HUES6 (cell line): ENCODE measurements around the gene GSTA3.
"Not testable (repeated sequence)": the region's sequence is repeated elsewhere in the genome, so short reads cannot be mapped to it uniquely, and the experiment has no call there.

Experiments used
- H3K27ac ChIP-seq: 2 replicates; pipeline ENCODE4 v1.7.0; 2013; ENCODE audit warnings: low read depth, mild to moderate bottlenecking, low read length, inconsistent platforms
- H3K27me3 ChIP-seq: 2 replicates; pipeline ENCODE4 v1.6.1; 2013; ENCODE audit warnings: low read length; ENCODE audit not compliant: control insufficient read depth, insufficient read depth
- H3K36me3 ChIP-seq: 2 replicates; pipeline ENCODE4 v1.6.1; 2013; ENCODE audit warnings: low read length; ENCODE audit not compliant: control insufficient read depth, insufficient read depth
- H3K4me1 ChIP-seq: 2 replicates; pipeline ENCODE4 v1.6.1; 2013; ENCODE audit warnings: low read length; ENCODE audit not compliant: control insufficient read depth, insufficient read depth
- H3K4me3 ChIP-seq: 2 replicates; pipeline ENCODE4 v1.5.1; 2013; ENCODE audit warnings: low read depth, low read length
- H3K9ac ChIP-seq: one replicate; pipeline ENCODE4 v1.6.1; 2013; ENCODE audit warnings: mild to moderate bottlenecking, low read length
- H3K9me3 ChIP-seq: 2 replicates; pipeline ENCODE4 v1.6.1; 2013; ENCODE audit warnings: low read depth, low read length; ENCODE audit not compliant: control insufficient read depth, insufficient read depth

GSTA3 gene

GRCh38 chr6:52914516-52914915, 5.0 kb upstream of the GSTA3 start:
- Histone ChIP-seq H3K4me3 (no peak overlapping the region), H3K4me1 (peaks cover 7% of the 10 kb centered on the region; the same call in 1 of the 2 replicates), H3K27me3 (no peaks in the 10 kb centered on the region), H3K36me3 (no peaks in the 10 kb centered on the region), H3K9ac (no peak overlapping the region), H3K9me3 (peaks cover 3% of the 10 kb centered on the region; the same call in 1 of the 2 replicates), H3K27ac (no peak overlapping the region)

DNA sequence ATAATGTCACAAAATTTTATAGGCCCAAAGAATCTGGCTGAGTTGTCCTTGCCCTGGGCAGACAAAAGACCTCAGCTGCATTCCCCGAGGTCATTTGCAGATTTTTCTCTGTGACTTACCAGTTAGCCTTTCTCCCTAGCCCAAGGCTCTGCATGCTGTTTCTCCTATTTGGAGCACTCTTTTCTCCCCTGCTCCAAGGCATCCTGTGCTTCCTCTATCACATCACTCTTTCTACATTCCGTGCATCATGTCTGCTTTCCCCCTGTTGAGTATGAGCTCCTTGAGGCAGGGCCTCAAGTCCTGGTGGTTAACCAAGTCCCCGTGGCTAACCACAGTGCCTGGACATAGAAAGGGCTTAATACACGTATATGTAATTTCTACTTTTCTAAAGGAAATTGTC, 593 bp upstream of the GSTA3 start:
- peaks cover 6% of the 10 kb centered on the region; the same call in 1 of the 2 replicates for H3K9me3 ChIP-seq
- H3K9ac ChIP-seq = no peak overlapping the region
- no peak overlapping the region for H3K27ac ChIP-seq
- H3K4me3 ChIP-seq = no peak overlapping the region
- peaks cover 7% of the 10 kb centered on the region; the same call in 1 of the 2 replicates for H3K4me1 ChIP-seq
- no peaks in the 10 kb centered on the region for H3K27me3 ChIP-seq
- H3K36me3 ChIP-seq = no peaks in the 10 kb centered on the region

DNA sequence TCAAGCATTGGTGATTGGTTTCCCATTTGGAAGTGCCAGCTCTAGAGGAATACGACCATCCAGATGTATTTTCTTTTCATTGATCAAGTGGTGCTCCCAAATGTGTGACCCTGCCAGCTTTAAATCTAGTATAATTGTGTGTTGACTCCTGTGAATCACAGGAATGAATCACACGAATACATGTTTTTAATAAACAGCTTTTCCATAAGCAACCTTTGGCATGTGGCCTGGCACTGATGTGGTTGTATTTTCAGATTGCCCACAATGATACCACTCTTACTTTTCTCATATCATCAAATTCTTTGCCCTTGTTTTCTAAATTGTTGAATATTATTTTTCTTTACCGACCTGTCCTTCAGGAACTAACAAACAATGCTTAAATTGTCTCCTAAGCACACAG, 367 bp downstream of the GSTA3 start:
- Histone ChIP-seq H3K27ac (no peak overlapping the region), H3K9ac (no peak overlapping the region), H3K4me3 (no peak overlapping the region), H3K4me1 (peaks cover 7% of the 10 kb centered on the region; the same call in 1 of the 2 replicates), H3K27me3 (no peaks in the 10 kb centered on the region), H3K9me3 (peaks cover 3% of the 10 kb centered on the region; the same call in 1 of the 2 replicates), H3K36me3 (no peaks in the 10 kb centered on the region)

DNA sequence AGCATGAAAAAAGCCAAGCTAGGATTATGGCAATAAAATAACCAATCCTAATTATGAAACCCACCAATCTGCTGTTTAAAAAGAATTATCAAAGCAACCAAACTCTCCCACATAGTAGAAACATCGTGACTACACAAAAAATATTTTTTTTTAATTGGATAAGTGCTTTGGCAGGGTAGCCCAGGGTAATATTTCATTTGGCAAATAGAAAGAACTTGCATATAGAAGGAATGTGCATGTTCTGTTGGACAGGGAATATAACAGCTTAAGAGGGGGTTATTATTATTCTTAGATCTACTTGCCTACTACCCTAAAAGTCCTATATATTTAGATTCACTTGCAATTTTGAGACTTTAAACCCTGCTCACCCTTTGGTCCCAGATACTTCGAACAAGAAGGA, 972 bp downstream of the GSTA3 start:
- Histone ChIP-seq H3K4me1 (peaks cover 7% of the 10 kb centered on the region; the same call in 1 of the 2 replicates), H3K9ac (no peak overlapping the region), H3K27me3 (no peaks in the 10 kb centered on the region), H3K4me3 (no peak overlapping the region), H3K36me3 (no peaks in the 10 kb centered on the region), H3K27ac (no peak overlapping the region), H3K9me3 (peaks cover 3% of the 10 kb centered on the region; the same call in 1 of the 2 replicates)

DNA sequence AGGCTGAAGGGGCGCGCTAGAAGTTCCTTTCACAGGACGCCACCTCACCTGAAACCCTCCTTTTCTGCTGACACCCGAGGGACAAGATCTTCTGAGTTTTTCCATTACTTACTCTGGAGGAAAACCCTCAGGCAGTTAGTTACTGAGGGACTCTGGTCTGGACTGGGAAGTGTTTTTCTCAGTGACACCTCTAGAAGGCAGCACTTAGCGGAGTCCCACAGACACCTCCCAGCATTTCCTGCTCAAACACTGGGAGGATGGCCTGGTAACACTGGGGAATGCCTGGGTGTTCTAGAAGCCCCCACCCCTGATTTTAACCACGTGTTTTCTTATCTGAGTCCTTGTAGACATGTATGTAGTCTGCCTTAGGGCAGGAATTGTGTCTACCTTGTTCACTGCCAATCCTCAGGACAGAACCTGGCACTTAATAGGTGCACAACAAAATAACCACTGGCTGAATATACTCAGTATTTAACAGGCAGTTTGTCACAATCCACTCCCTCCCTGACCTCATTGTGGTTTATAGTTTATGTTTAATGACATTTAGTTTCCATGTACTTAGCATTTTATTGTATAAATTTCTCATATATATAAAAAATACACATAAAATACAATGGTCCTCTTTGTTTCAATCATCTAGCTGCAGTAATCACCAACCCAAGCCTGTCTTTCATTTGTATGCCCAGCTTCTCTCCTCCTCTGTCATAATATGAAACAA, 4.8 kb downstream of the GSTA3 start:
- Histone ChIP-seq H3K4me1 (peaks cover 4% of the 10 kb centered on the region; the same call in 1 of the 2 replicates), H3K4me3 (no peak overlapping the region), H3K9ac (no peak overlapping the region), H3K27ac (no peak overlapping the region), H3K36me3 (no peaks in the 10 kb centered on the region), H3K27me3 (no peaks in the 10 kb centered on the region), H3K9me3 (peaks cover 3% of the 10 kb centered on the region; the same call in 1 of the 2 replicates)

- no peaks in the 10 kb centered on the region for H3K27me3 ChIP-seq
- H3K36me3 ChIP-seq = no peaks in the 10 kb centered on the region
- H3K4me1 ChIP-seq = no peaks in the 10 kb centered on the region
- no peak overlapping the region for H3K4me3 ChIP-seq
- H3K27ac ChIP-seq = no peak overlapping the region
- peaks cover 4% of the 10 kb centered on the region; the same call in 1 of the 2 replicates for H3K9me3 ChIP-seq
- H3K9ac ChIP-seq = no peak overlapping the region
Measured at GRCh38 chr6:52900536-52900935, 9.0 kb downstream of the GSTA3 start.

- H3K27me3 ChIP-seq, H3K9me3 ChIP-seq, H3K4me1 ChIP-seq, H3K4me3 ChIP-seq, H3K36me3 ChIP-seq, H3K9ac ChIP-seq, H3K27ac ChIP-seq: not testable (repeated sequence)
Measured at GRCh38 chr6:52895790-52896189, 13.7 kb downstream of the GSTA3 start.

DNA sequence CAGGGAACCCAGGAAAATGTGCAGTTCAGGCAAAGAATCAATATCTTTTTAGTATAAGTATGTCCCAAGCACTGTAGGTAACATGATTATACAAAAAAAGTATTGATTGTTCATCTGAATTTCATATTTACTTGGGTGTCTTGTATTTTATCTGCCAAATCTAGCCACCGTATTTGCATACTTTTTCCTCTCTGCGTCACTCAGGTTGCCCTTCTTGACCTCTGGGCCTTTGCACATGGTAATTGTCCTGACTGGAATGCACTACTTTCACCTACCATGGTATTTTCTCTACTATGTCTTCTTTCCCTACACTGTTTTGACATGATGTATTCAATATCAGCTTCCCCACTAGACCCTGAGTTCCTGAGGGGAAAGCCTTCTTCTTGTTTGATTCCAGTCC, 15.2 kb downstream of the GSTA3 start:
- Histone ChIP-seq H3K4me1 (no peaks in the 10 kb centered on the region), H3K27me3 (no peaks in the 10 kb centered on the region), H3K9ac (no peak overlapping the region), H3K27ac (no peak overlapping the region), H3K36me3 (no peaks in the 10 kb centered on the region), H3K4me3 (no peak overlapping the region), H3K9me3 (peaks cover 4% of the 10 kb centered on the region; the same call in 1 of the 2 replicates)

DNA sequence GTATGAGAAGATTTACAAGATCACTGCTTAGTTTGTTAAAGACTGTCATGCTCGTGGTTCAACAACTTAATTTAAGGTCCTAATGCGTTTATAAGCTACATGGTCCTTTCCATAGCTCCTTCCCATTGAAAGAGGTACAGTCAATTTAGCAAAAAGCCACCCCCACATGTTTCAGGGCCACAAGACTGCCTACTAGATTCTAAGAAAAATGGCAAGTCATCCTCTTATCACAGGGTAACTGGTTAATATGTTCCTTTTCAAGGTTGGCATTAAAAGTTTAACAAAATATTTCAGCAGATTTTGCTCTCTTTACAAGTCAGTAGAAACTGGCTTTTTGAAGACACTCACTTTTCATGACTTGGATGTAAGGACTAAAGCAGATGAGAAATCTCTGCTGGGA, 15.7 kb downstream of the GSTA3 start:
- Histone ChIP-seq H3K9me3 (peaks cover 4% of the 10 kb centered on the region; the same call in 1 of the 2 replicates), H3K27me3 (no peaks in the 10 kb centered on the region), H3K36me3 (no peaks in the 10 kb centered on the region), H3K4me1 (no peaks in the 10 kb centered on the region), H3K27ac (no peak overlapping the region), H3K9ac (no peak overlapping the region), H3K4me3 (no peak overlapping the region)

- Histone ChIP-seq H3K9me3 (peaks cover 4% of the 10 kb centered on the region; the same call in 1 of the 2 replicates), H3K9ac (no peak overlapping the region), H3K36me3 (no peaks in the 10 kb centered on the region), H3K27me3 (no peaks in the 10 kb centered on the region), H3K4me1 (no peaks in the 10 kb centered on the region), H3K27ac (no peak overlapping the region), H3K4me3 (no peak overlapping the region)
Measured at GRCh38 chr6:52893221-52893620, 16.3 kb downstream of the GSTA3 start.

GRCh38 chr6:52890018-52890417, 19.5 kb downstream of the GSTA3 start:
- Histone ChIP-seq H3K4me3 (no peak overlapping the region), H3K9me3 (no peaks in the 10 kb centered on the region), H3K27me3 (no peaks in the 10 kb centered on the region), H3K9ac (no peak overlapping the region), H3K27ac (no peak overlapping the region), H3K36me3 (no peaks in the 10 kb centered on the region), H3K4me1 (no peaks in the 10 kb centered on the region)
